Loucy (cell line): ENCODE measurements around the gene C17orf67.

Experiments used
- H2AFZ ChIP-seq: fragments of 200-600 bp; sonication (generic); 2 replicates; pipeline ENCODE4 v1.6.0; 2016; ENCODE audit warnings: antibody characterized with exemption, mild to moderate bottlenecking, low read length, moderate library complexity
- H3F3A ChIP-seq: fragments of 200-600 bp; 2 replicates; pipeline ENCODE4 v1.6.0; 2016; ENCODE audit warnings: antibody characterized with exemption, low read depth, mild to moderate bottlenecking
- H3K27me3 ChIP-seq: fragments of 200-600 bp; sonication (generic); 2 replicates; pipeline ENCODE4 v1.6.1; 2014; ENCODE audit warnings: low read length, mild to moderate bottlenecking; ENCODE audit not compliant: insufficient read depth, poor library complexity, severe bottlenecking
- H3K36me3 ChIP-seq: fragments of 200-600 bp; sonication (generic); 2 replicates; pipeline ENCODE4 v1.6.1; 2016; ENCODE audit warnings: low read length; ENCODE audit not compliant: insufficient read depth
- H3K4me1 ChIP-seq: fragments of 200-600 bp; sonication (generic); 2 replicates; pipeline ENCODE4 v1.5.1; 2014; ENCODE audit warnings: low read length, mild to moderate bottlenecking; ENCODE audit not compliant: insufficient read depth, poor library complexity, severe bottlenecking
- H3K4me2 ChIP-seq: fragments of 200-600 bp; sonication (generic); 2 replicates; pipeline ENCODE4 v1.6.0; 2014; ENCODE audit warnings: antibody characterized with exemption, low read length, low read depth, mild to moderate bottlenecking; ENCODE audit not compliant: poor library complexity, severe bottlenecking
- H3K4me3 ChIP-seq: fragments of 200-600 bp; sonication (generic); 2 replicates; pipeline ENCODE4 v1.5.1; 2014; ENCODE audit warnings: low read length, mild to moderate bottlenecking, mixed read lengths; ENCODE audit not compliant: poor library complexity, severe bottlenecking
- H3K79me2 ChIP-seq: fragments of 200-600 bp; sonication (generic); 2 replicates; pipeline ENCODE4 v1.6.1; 2014; ENCODE audit warnings: low read length; ENCODE audit not compliant: insufficient read depth
- H3K9ac ChIP-seq: fragments of 200-600 bp; sonication (generic); 2 replicates; pipeline ENCODE4 v1.6.0; 2014; ENCODE audit warnings: mild to moderate bottlenecking, low read depth, low read length, moderate library complexity; ENCODE audit not compliant: poor library complexity, severe bottlenecking
- H3K9me2 ChIP-seq: fragments of 200-600 bp; sonication (generic); replicated peaks from 2 replicates; pipeline ENCODE4 v1.6.1; 2016; ENCODE audit warnings: low read depth, low read length, mixed read lengths
- H3K9me3 ChIP-seq: fragments of 200-600 bp; sonication (generic); 2 replicates; pipeline ENCODE4 v1.6.1; 2014; ENCODE audit warnings: mild to moderate bottlenecking, antibody characterized with exemption, low read length, low read depth; ENCODE audit not compliant: insufficient read depth
- H4K20me1 ChIP-seq: fragments of 200-600 bp; sonication (generic); 2 replicates; pipeline ENCODE4 v1.6.0; 2014; ENCODE audit warnings: antibody characterized with exemption, low read length, mild to moderate bottlenecking; ENCODE audit not compliant: insufficient read depth, poor library complexity, severe bottlenecking
- CTCF ChIP-seq: fragments of 200-600 bp; sonication (generic); conservative IDR thresholded peaks from 2 replicates; pipeline ENCODE4 v1.5.1; 2014; ENCODE audit warnings: mild to moderate bottlenecking, antibody characterized with exemption, low read length
- EZH2phosphoT487 ChIP-seq: fragments of 200-600 bp; IDR thresholded peaks from 2 replicates; pipeline ENCODE4 v1.6.1; 2018; ENCODE audit warnings: antibody characterized with exemption, mild to moderate bottlenecking, moderate library complexity, borderline replicate concordance

C17orf67 gene

DNA sequence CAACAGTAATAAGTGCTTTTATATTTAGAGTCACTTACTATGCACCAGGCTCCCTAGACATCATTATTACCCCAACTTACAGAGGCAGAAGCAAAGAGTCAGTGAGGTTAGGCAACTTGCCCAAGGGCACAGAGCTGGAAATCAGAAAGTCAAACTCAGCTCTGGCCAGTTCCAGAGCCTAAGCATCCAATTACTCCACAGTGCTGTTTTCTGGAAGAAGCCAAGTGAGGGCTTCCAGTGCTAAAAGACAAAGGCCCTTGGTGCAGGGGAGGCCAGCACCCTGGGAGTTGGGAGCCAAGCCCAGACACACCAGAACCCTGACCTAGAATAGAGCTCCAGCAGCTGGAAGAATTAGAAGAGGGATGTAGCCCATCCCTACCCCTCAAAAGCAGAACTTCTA, 40.2 kb downstream of the C17orf67 start:
- Histone ChIP-seq H3K27me3 (no peaks in the 10 kb centered on the region), H3K36me3 (no peaks in the 10 kb centered on the region), H3K79me2 (no peaks in the 10 kb centered on the region), H4K20me1 (no peaks in the 10 kb centered on the region), H3K4me2 (no peak overlapping the region), H2AFZ (no peak overlapping the region), H3F3A (no peaks in the 10 kb centered on the region), H3K9me3 (no peaks in the 10 kb centered on the region), H3K9ac (no peak overlapping the region), H3K4me3 (no peak overlapping the region), H3K9me2 (no peaks in the 10 kb centered on the region), H3K4me1 (peaks cover 22% of the 10 kb centered on the region)
- TF ChIP-seq CTCF, result no peak
- no peak for TF ChIP-seq EZH2phosphoT487

DNA sequence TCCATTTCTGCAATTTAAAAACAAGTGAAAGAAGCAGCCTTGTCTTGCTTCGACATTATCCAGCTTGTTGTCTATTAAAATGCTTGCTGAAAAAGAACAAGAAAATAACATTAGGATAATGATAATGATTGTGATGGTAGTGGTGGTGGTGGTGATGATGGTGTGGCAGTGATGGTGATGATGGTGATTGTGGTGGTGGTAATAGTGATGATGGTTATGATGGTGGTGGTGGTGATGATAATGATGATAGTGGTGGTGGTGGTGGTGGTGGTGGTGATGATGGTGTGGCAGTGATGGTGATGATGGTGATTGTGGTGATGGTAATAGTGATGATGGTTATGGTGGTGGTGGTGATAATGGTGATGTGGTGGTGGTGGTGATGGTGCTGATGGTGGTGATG, 41.5 kb downstream of the C17orf67 start:
- no peak for TF ChIP-seq EZH2phosphoT487
- TF ChIP-seq CTCF, result no peak
- Histone ChIP-seq H3K4me3 (no peak overlapping the region), H3F3A (0 out of 2 replicates have a peak, but pooled peaks cover 2% of the 10 kb centered on the region), H3K79me2 (no peaks in the 10 kb centered on the region), H2AFZ (no peak overlapping the region), H3K36me3 (no peaks in the 10 kb centered on the region), H3K9ac (no peak overlapping the region), H3K9me2 (no peaks in the 10 kb centered on the region), H3K4me1 (peaks cover 26% of the 10 kb centered on the region), H3K9me3 (no peaks in the 10 kb centered on the region), H4K20me1 (no peaks in the 10 kb centered on the region), H3K4me2 (no peak overlapping the region), H3K27me3 (no peaks in the 10 kb centered on the region)

GRCh38 chr17:56786989-56787482, 46.7 kb downstream of the C17orf67 start:
- H3K9me2 ChIP-seq, result no peaks in the 10 kb centered on the region
- no peak for TF ChIP-seq CTCF
- TF ChIP-seq EZH2phosphoT487, result no peak
- H3F3A ChIP-seq, result peaks cover 6% of the 10 kb centered on the region; the same call in 1 of the 2 replicates
- no peaks in the 10 kb centered on the region for H4K20me1 ChIP-seq
- no peaks in the 10 kb centered on the region for H3K79me2 ChIP-seq
- no peaks in the 10 kb centered on the region for H3K9me3 ChIP-seq
- peak overlapping the region; percentile 47 for H3K9ac ChIP-seq
- H3K4me2 ChIP-seq, result peak overlapping the region; percentile 56
- H3K27me3 ChIP-seq, result no peaks in the 10 kb centered on the region
- H3K36me3 ChIP-seq, result no peaks in the 10 kb centered on the region
- H3K4me1 ChIP-seq, result peaks cover 53% of the 10 kb centered on the region
- peak overlapping the region; percentile 24 for H3K4me3 ChIP-seq
- H2AFZ ChIP-seq, result 0 out of 2 replicates have a peak overlapping the region, but pooled peaks have one; percentile 9
